ENCODE measurements around the gene BPGM.
"Not testable (repeated sequence)": the region's sequence is repeated elsewhere in the genome, so short reads cannot be mapped to it uniquely, and the experiment has no call there.

BPGM gene

DNA sequence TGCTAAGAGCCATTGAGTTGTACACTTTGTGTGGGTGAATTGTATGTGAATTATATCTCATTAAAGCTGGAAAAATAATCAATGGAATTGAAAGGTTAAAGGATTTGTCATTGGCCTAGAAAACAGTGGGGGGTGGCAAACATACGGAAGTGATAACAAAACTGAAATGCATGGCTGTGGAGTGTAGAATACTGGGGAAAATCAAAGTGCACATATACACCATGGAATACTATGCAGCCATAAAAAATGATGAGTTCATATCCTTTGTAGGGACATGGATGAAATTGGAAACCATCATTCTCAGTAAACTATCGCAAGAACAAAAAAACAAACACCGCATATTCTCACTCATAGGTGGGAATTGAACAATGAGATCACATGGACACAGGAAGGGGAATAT, 18.4 kb downstream of the BPGM start:
- DNase-seq (ENCODE audit: low spot score) = not testable (repeated sequence)

- peak; percentile 44 for DNase-seq (ENCODE audit: low spot score)
Observed at GRCh38 chr7:134667899-134668298, 21.2 kb downstream of the BPGM start.

- no peak for DNase-seq (ENCODE audit: low spot score)
Observed at GRCh38 chr7:134669388-134669787, 22.7 kb downstream of the BPGM start.

DNA sequence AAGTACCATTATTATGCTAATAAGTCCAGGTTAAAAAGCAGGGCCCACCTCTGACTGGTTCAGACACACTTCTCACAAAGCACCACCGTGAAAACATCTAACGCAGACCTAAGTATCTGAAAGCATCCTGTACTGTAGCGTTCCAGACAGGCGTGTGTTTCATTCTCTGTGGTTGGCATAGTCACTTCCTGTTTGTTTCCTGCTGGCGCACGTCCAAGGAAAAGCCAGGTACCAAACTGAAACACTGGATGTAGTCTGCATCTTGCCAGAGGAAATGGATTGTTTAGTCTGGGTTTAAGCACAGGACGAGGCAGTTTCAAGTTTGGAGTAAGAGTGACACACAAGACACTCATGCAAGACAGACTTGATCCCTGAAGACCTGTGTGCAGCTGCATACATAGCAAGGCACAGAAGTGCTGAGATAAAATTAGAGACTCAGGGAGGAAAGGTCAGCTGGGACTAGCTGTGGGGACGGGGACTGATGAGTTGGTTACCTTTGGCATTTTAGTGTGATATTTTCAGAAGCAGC, 23.3 kb downstream of the BPGM start:
- DNase-seq (ENCODE audit: low spot score) = peak; percentile 86

DNA sequence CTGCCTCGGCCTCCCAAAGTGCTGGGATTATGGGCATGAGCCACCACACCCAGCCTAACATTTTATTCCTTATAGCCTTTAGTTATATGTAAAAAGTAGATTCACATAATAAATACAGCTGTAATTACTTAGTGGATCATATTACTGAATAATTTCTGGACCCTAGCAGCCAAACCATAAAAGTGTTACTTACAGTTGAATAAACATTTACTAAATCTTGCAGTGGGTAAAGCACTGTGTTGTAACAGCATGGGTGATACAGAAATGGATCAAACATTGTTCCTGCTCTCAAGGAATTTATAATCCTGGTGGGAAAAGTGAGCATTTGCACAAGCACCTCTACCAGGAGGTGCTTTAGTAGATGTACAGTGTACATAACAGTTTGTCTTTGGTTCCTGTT, 25.0 kb downstream of the BPGM start:
- no peak for DNase-seq (ENCODE audit: low spot score)

DNA sequence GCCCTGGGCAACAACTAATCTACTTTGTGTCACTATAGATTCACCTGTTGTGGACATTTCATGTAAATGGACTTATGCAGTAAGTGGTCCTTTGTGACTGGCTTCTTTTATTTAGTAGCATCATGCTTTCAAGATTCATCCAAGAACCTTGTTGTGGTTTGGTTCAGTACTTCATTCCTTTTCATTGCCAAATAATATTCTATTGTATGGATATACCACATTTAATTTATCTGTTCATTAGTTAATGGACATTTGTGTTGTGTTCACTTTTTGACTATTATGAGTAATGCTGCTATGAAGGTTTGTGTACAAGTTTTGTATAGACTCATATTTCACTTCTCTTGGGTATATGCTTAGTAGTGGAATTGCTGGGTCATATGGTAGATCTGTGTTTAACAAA, 27.8 kb downstream of the BPGM start:
- no peak for DNase-seq (ENCODE audit: low spot score)

GRCh38 chr7:134676743-134677142, 30.1 kb downstream of the BPGM start:
- no peak for DNase-seq (ENCODE audit: low spot score)

DNA sequence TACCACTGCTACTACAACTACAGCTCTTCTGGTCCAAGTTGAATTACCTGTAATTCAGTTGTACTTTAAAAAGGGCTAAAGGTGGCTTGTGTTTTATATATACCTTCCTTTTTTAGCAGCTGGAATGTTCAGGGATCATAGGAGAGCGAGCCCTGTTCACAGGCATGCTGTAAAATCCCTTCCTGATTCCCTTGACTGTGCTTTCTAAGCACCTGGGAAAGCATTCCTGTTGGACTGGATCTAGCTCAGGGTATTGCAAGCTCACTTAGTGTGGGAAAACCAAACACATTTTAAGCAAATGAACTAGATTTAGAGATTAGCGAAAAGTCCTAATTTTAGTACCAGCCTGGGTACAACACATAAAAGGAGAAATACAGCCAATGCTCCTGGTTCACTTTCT, 31.5 kb downstream of the BPGM start:
- DNase-seq (ENCODE audit: low spot score) = no peak

DNA sequence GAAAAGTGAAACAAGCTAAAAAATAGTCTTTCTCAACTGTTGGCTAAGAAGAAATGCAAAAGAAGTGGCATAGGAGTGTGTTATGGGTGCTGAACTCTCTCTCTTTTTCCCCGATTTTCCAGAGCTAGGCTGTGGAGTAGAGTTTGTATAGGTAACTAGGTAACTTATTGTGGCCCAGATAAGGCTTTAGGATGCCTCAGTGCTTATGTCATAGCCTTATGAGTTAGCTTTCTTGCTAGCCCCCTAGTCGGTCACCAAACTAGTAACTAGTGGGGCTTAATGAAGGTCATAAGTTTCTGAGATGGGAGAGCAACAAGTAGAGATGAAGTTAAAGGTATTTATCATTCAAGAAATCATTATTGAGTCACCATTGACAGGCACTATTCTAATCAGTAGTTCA, 32.4 kb downstream of the BPGM start:
- no peak for DNase-seq (ENCODE audit: low spot score)

- DNase-seq (ENCODE audit: low spot score) = peak; percentile 32
Observed at GRCh38 chr7:134684165-134684564, 37.5 kb downstream of the BPGM start.

DNA sequence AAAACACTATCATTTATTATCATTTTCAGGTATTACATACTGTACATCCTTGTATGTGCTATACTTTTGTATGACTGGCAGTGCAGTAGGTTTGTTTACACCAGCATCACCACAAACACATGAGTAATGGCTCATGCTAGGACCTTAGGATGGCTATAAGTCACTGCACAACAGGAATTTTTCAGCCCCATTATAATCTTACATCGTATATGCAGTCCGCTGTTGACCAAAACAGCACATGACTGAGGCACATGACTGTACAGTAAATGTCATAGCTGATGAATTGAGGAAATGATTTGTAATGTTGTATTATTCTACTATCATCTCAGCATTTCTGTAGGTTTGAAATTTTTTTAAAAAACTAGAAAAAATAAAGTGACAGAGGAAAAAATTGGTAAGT, 38.6 kb downstream of the BPGM start:
- peak; percentile 63 for DNase-seq (ENCODE audit: low spot score)

GRCh38 chr7:134686786-134687185, 40.1 kb downstream of the BPGM start:
- peak; percentile 49 for DNase-seq (ENCODE audit: low spot score)

DNA sequence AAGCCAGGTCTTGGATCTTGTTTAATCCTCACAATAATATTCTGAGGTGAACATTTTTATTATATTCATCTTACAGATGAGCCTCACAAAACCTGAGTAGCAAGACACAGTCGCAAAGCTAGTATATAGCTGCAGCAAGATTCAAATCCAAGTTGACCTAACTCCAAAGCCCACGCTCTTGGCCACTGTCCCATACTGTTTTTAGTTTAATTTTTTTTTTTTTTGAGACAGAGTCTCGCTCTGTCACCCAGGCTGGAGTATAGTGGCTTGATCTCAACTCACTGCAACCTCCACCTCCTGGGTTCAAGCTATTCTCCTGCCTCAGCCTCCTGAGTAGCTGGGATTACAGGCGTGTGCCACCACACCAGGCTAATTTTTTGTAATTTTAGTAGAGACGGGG, 42.9 kb downstream of the BPGM start:
- not testable (repeated sequence) for DNase-seq (ENCODE audit: low spot score)

- peak; percentile 35 for DNase-seq (ENCODE audit: low spot score)
Observed at GRCh38 chr7:134690016-134690415, 43.4 kb downstream of the BPGM start.

- DNase-seq (ENCODE audit: low spot score) = no peak
Observed at GRCh38 chr7:134690614-134691504, 44.2 kb downstream of the BPGM start.

DNA sequence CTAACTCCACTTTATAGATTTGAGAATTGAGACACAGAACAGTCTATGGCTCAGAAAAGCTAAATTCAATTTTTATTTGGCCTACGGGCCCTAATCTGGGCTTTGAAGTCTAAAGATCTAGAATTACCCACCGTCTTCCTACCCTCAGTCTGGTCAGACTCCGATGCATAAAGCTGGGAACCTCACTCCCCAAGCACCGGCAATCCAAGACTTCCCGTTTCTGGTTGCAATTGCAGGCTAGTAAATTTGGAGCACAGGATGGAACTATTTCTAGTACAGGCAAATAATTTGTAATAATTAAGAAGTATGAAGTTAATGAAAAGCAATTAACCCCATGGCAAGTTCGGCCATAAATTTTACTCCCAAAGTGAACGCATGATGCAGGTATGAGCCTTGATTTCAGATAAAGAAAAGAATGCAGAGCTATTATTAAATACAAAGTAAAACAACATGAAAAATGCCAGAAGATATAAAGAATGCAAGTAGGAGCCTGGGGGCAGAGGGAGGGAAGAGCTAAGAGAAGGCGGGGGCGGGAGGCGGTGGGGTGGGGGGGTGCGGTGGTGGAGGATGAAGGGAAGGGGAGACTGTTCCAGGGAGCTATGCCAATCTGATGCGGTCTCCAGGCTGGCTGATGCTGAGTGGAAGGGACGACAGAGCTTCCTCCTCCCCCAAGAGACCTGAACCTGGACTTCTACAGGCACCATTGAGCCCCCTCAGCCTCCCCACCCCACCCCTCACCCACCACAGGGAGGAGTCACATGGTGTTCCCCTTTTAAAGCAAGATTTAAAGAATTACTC, 45.1 kb downstream of the BPGM start:
- no peak for DNase-seq (ENCODE audit: low spot score)

DNA sequence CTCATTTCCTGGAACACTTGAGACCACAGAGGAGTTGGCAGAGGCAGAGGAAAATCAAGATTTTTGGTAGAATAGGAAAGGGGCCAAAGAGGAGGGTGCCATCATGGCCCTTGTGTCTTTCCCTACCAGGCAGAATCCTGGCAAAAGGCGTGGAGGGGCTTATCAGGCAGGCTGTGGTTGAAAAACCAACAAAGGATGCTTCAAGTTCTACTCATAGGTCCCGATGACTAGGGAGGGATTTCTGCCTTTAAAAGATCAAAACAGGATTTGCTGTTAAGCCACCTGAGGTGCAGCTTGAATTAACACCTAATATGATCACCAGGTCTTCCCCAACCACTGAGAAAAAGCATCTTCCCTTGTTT, 45.7 kb downstream of the BPGM start:
- DNase-seq (ENCODE audit: low spot score) = no peak

GRCh38 chr7:134693256-134693655, 46.6 kb downstream of the BPGM start:
- peak; percentile 87 for DNase-seq (ENCODE audit: low spot score)

DNA sequence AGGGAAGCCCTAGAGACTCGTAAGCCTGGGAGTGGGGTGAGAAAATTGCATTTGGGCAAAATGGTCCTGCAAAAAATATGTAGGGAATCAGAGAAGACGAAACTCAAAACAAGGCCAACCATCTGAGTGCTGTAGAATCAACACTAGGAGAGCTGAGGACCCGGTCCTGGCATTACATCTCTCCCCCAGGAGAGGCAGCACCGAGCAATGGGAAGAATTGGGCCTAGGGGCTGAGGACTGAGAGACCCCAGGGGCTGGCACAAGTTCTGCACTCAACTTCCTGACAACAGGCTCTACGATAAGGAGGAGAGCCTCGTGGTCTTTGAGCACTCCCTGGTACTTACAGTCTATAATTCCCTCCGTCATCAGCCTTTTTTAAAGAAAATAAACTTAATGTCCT, 47.6 kb downstream of the BPGM start:
- DNase-seq (ENCODE audit: low spot score) = no peak

- no peak for DNase-seq (ENCODE audit: low spot score)
Observed at GRCh38 chr7:134694767-134695166, 48.1 kb downstream of the BPGM start.

- no peak for DNase-seq (ENCODE audit: low spot score)
Observed at GRCh38 chr7:134695321-134695860, 48.7 kb downstream of the BPGM start.

- DNase-seq (ENCODE audit: low spot score) = no peak
Observed at GRCh38 chr7:134696261-134696660, 49.6 kb downstream of the BPGM start.
